ENCODE results near the gene CDK5RAP1.

- TF ChIP-seq POLR2A (IDR thresholded peaks at IDR 0.05; ENCODE audit: low read depth, low read length) = no peak
- TF ChIP-seq POLR2AphosphoS5 (IDR thresholded peaks at IDR 0.05; ENCODE audit: low read depth, low read length) = no peak
- TF ChIP-seq TAF1 (IDR thresholded peaks at IDR 0.05; ENCODE audit: low read depth, low read length) = no peak
- TF ChIP-seq SPI1 (IDR thresholded peaks at IDR 0.05; ENCODE audit: low read depth, low read length) = no peak
- no peak for TF ChIP-seq PAX5 (IDR thresholded peaks at IDR 0.05; ENCODE audit: insufficient read depth, low read length, severe bottlenecking)
- no peak for TF ChIP-seq POU2F2 (IDR thresholded peaks at IDR 0.05; ENCODE audit: low read depth, low read length)
Observed at GRCh38 chr20:33351696-33352095, 49.6 kb downstream of the CDK5RAP1 start.
